Prostate gland (tissue), 2 donors: ENCODE results near the gene SV2B. TPM values are rescaled to one million over a fixed set of nuclear protein-coding genes. Genes with fewer than 3 reads are reported as not detected.

Source experiments
- DNase-seq: peaks from one replicate; pipeline ENCODE4 v3.0.0-alpha.2; 2019; ENCODE audit warnings: low spot score
- H3K27ac ChIP-seq, 2 donors: fragments of 200-600 bp; sonication (generic); 2 replicates each; pipeline ENCODE4 v1.5.1; 2017 to 2019
- H3K27me3 ChIP-seq: fragments of 200-600 bp; sonication (generic); replicated peaks from 2 replicates; pipeline ENCODE4 v1.5.1; 2019; ENCODE audit not compliant: insufficient read depth
- H3K36me3 ChIP-seq, 2 donors: fragments of 200-600 bp; sonication (generic); 1 replicate in 1 of 2; 2 replicates in 1 of 2; pipeline versions ENCODE4 v1.5.1 to v1.8.1; 2017 to 2019
- H3K4me1 ChIP-seq: fragments of 200-600 bp; sonication (generic); replicated peaks from 2 replicates; pipeline ENCODE4 v1.5.1; 2019
- H3K4me3 ChIP-seq, 2 donors: fragments of 200-600 bp; sonication (generic); 2 replicates each; pipeline ENCODE4 v1.5.1; 2017 to 2019
- H3K9me3 ChIP-seq: fragments of 200-600 bp; sonication (generic); 2 replicates; pipeline ENCODE4 v1.5.1; 2017
- CTCF ChIP-seq, 4 experiments: fragments of 200-600 bp in 2 of 4; fragments of 450-650 bp in 2 of 4; sonication (generic) in 2 of 4; IDR thresholded peaks; 1 replicate in 3 of 4; 2 replicates in 1 of 4; pipeline ENCODE4 v1.5.1; 2016 to 2019; ENCODE audit warnings: antibody characterized with exemption in 4 of 4, mild to moderate bottlenecking in 2 of 4, moderate library complexity in 2 of 4
- POLR2A ChIP-seq: fragments of 450-650 bp; IDR thresholded peaks from one replicate; pipeline ENCODE4 v1.6.1; 2016; ENCODE audit warnings: antibody characterized with exemption, mild to moderate bottlenecking
- POLR2AphosphoS5 ChIP-seq: sonication (generic); formaldehyde crosslinking; IDR thresholded peaks from one replicate; pipeline ENCODE4 v1.6.1; 2017; ENCODE audit warnings: antibody characterized with exemption
- WGBS: methylation state at CpG from one replicate; pipeline ENCODE4 v1.1.5; 2018; 5-methylcytosine and 5-hydroxymethylcytosine counted together
- intact Hi-C: fragments of 100-400 bp; cut with DNase I; formaldehyde crosslinking; loops from one replicate; pipeline ENCODE4 v1.14.2; 2022
- total RNA-seq, 2 donors: library from RNA; depleted of rRNA; stranded (reverse); fragments of >200 nt; gene quantifications; one replicate each; pipeline ENCODE4 v1.1.0, GENCODE V29; 2016

SV2B gene
- total RNA-seq, 2 donors from 2014 or later, result 2.3 to 5.4 TPM

- Histone ChIP-seq H3K9me3 (no peaks in the 10 kb centered on the region), H3K36me3 (no peaks in the 10 kb centered on the region), H3K4me1 (no peaks in the 10 kb centered on the region), H3K4me3 (no peak overlapping the region), H3K27ac (no peak overlapping the region), H3K27me3 (no peaks in the 10 kb centered on the region)
- intact Hi-C loops, result no loop called here
- WGBS, result 55% methylated on average over 3 of the region's 3 CpGs
- DNase-seq, result no peak
- no peak for TF ChIP-seq POLR2AphosphoS5
- TF ChIP-seq CTCF (IDR thresholded peaks at IDR 0.05), result no peak
- TF ChIP-seq POLR2A, result no peak
These were observed 127.1 kb downstream of the SV2B start for GRCh38 chr15:91227117-91227516.

DNA sequence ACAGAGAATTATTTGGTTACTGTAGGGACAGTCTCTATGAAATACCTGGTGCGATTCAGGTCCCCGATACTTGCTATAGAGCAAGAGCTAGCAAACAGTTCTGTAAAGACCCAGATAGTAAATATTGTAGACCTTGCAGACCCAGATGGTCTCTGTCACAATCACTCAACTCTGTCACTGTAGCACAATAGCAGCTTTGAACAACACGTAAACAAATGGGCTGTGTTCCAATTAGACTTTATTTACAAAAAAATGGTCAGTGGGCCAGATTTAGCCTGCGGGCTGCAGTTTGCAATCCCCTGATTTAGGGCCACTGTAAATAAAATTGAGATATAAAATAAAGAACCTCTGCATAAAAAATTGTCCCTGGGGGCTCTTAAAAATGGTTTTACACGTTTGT lies 127.7 kb downstream of the SV2B start:
- TF ChIP-seq CTCF (IDR thresholded peaks at IDR 0.05) (no peak), POLR2AphosphoS5 (no peak), POLR2A (no peak)
- Histone ChIP-seq H3K36me3 (no peaks in the 10 kb centered on the region), H3K4me1 (no peaks in the 10 kb centered on the region), H3K27me3 (no peaks in the 10 kb centered on the region), H3K27ac (no peak overlapping the region), H3K4me3 (no peak overlapping the region), H3K9me3 (no peaks in the 10 kb centered on the region)
- intact Hi-C loops, result no loop called here
- WGBS, result 43% methylated on average over 5 of the region's 5 CpGs
- DNase-seq, result no peak

DNA sequence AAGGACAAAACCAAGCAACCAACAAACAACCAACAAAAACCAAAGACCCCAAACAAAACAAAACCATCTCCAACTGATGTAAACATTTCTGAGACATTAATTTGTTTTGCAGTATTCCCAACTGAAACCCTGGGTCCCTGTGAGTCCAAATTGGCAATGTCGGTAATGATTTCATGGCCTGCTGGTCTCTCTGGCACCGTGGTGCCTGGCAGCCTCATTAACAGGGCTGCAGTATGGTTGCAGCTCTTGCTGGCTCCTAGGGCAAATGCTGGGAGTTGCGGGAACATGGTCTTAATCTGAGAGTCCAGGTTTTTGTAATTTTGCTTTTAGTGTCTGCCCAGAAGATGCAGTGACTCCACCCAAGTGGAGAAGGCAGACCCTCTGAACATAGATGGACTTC lies 128.3 kb downstream of the SV2B start:
- Histone ChIP-seq H3K27ac (no peak overlapping the region), H3K36me3 (no peaks in the 10 kb centered on the region), H3K4me1 (no peaks in the 10 kb centered on the region), H3K4me3 (no peak overlapping the region), H3K9me3 (no peaks in the 10 kb centered on the region), H3K27me3 (no peaks in the 10 kb centered on the region)
- no peak for DNase-seq
- TF ChIP-seq POLR2AphosphoS5 (no peak), CTCF (IDR thresholded peaks at IDR 0.05) (no peak), POLR2A (no peak)
- WGBS, result 81% methylated on average over 3 of the region's 3 CpGs
- intact Hi-C loops, result no loop called here

DNA sequence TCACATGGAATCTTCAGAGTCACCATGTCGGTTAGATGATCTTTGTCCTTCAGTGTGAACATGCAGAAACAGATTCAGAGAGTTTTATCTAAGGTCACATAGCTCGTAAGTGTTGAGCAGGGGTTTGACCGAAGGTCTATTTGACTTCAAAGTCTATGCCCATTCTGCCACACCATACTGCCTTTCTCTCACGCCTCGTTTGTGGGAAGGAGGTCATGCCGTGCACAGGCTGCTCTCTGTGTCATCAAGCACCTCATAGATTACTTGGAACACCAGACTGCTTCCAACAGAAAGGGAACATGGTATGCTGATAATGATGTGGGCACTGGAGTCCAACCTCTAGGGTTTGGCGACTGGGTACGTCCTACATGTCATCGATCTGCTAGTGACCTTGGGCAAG lies 128.8 kb downstream of the SV2B start:
- no peak overlapping the region for H3K27ac ChIP-seq
- no peaks in the 10 kb centered on the region for H3K4me1 ChIP-seq
- no peaks in the 10 kb centered on the region for H3K36me3 ChIP-seq
- TF ChIP-seq CTCF (IDR thresholded peaks at IDR 0.05), result no peak
- TF ChIP-seq POLR2AphosphoS5, result no peak
- TF ChIP-seq POLR2A, result no peak
- 88% methylated on average over 9 of the region's 9 CpGs for WGBS
- intact Hi-C loops, result no loop called here
- no peaks in the 10 kb centered on the region for H3K9me3 ChIP-seq
- no peak for DNase-seq
- H3K27me3 ChIP-seq, result no peaks in the 10 kb centered on the region
- no peak overlapping the region for H3K4me3 ChIP-seq

DNA sequence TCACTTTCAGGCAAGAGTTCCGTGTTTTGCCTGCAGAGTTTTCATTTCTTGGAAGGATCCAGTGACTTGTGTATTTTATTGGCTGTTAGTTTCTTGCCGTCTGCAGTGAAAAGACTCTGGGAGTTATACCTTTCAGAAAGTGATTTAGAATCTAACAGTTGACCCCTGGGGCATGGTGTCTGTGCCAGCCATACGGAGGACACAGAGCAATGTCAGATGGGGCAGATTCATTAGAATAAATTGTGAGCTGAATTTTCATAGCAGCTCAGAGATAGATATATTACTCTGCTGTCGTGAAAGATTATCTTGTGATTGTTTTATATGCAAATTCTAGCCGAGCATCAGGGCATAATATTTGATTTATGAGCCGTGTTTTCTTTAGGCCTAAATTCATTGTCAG lies 131.6 kb downstream of the SV2B start:
- Histone ChIP-seq H3K36me3 (no peaks in the 10 kb centered on the region), H3K9me3 (no peaks in the 10 kb centered on the region), H3K27me3 (no peaks in the 10 kb centered on the region), H3K4me1 (no peaks in the 10 kb centered on the region), H3K4me3 (no peak overlapping the region), H3K27ac (no peak overlapping the region)
- 36% methylated on average over 6 of the region's 6 CpGs for WGBS
- intact Hi-C loops, result no loop called here
- DNase-seq, result no peak
- TF ChIP-seq POLR2A (no peak), CTCF (IDR thresholded peaks at IDR 0.05) (no peak), POLR2AphosphoS5 (no peak)
